Left ventricle myocardium superior (tissue), 1 donor: ENCODE results near the gene MYO16. TPM values are rescaled to one million over a fixed set of nuclear protein-coding genes. Genes with fewer than 3 reads are reported as not detected.

Source experiments
- ATAC-seq: fragments of 200-7000 bp; cut with Tn5 transposase; one replicate; pipeline ENCODE4 v1.9.1; 2020; ENCODE audit warnings: mild to moderate bottlenecking, moderate library complexity
- DNase-seq: peaks from one replicate; pipeline ENCODE4 v3.0.0-alpha.2; 2020
- intact Hi-C: fragments of 100-400 bp; cut with micrococcal nuclease; formaldehyde crosslinking; loops from one replicate; pipeline ENCODE4 v1.11.0; 2022
- total RNA-seq: library from RNA; stranded (reverse); fragmentation: NEBNext Ultra II Directional; extraction: Animal tissue kit (Norgen Biotek cat#: 25700); gene quantifications from one replicate; pipeline ENCODE4 v1.2.1, GENCODE V29; 2021
- donor health status: DM: no; HTN: yes; CAD: no; lungs with severe emphysema.

MYO16 gene
- total RNA-seq, 1 donor from 2014 or later, result 0.74 TPM

- ATAC-seq (no peak), DNase-seq (no peak)
- intact Hi-C loops, result no loop called here
Observed at GRCh38 chr13:108919036-108919907, 289.9 kb downstream of the MYO16 start.

GRCh38 chr13:108920137-108920536 is 290.7 kb downstream of the MYO16 start:
- DNase-seq (no peak), ATAC-seq (no peak)
- intact Hi-C loops, result no loop called here

- DNase-seq, result no peak
- intact Hi-C loops, result no loop called here
- no peak for ATAC-seq
Observed at GRCh38 chr13:108921238-108921637, 291.8 kb downstream of the MYO16 start.

- no peak for ATAC-seq
- no peak for DNase-seq
- intact Hi-C loops, result no loop called here
Observed at GRCh38 chr13:108922108-108922507, 292.7 kb downstream of the MYO16 start.

DNA sequence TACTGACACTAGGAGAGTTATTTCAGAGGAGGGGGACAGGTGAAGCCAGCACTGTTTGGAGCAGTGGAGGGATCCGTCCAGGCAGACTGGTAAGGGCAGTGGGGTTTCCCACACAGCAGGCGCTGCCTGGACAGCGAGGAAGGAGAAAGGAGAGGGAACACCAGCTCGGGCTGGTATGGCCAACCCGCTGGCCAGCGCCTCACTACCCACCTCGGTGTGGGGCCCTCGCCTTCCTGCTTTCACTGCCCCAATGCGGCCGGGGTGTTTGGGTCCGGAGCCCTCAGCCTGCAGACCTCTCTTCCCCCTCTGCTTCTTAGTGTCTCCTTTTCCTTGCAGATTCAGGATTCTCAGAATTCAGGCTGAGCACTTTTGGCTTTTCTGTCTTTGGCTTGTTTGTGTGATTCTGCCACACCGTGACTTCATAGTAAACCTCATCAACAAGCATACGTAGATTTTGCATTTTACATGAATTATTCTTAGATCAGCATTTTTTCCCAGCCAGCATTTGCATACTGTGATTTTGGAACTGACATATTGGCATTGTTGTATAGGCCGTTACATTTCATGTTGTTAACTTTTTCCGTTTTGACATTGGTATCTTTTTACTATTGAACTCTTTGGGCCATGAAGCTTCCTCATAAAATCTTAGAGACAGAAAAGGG is 294.1 kb downstream of the MYO16 start:
- intact Hi-C loops, result no loop called here
- ATAC-seq (no peak), DNase-seq (no peak)

- intact Hi-C loops, result no loop called here
- DNase-seq (no peak), ATAC-seq (no peak)
Observed at GRCh38 chr13:108924134-108924533, 294.7 kb downstream of the MYO16 start.

DNA sequence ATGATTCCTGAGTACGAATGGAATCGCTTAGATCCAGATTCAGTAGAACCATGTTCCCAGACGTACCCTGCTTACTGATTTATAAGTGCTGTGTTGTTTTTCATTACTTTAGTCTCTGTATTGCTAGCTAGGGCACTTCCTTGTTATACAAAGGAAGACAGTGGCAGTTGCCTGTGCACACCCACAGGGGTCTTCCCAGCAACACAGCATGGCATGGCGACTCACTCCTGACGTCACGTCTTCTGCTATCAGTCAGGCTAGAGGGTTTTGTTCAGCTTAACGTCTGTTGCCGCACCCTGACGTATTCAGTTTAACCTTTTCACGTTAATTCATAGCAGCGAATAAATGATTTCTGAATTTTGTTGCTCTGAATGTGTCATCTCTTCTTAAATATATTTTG is 295.1 kb downstream of the MYO16 start:
- ATAC-seq, result no peak
- DNase-seq, result no peak
- intact Hi-C loops, result no loop called here

DNA sequence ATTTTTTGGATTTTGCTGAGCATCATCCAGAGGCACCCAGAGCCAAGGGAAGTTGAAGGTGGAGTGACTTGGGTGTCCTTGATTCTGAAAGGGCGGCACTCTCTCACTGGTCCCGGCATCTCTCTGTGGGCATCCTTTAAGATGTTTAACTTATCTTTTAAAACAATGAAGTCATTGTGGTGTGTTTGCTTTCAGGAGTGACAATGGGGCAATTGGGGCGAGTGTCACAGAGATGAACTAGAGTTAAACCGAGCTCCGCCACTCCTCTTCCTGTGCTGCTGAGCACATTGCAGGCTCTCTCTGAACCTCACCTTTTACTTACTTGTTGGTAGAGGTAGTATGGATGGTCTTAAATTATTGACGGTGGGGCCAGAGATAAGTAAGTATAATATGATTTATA is 295.7 kb downstream of the MYO16 start:
- ATAC-seq (no peak), DNase-seq (no peak)
- intact Hi-C loops, result no loop called here

DNA sequence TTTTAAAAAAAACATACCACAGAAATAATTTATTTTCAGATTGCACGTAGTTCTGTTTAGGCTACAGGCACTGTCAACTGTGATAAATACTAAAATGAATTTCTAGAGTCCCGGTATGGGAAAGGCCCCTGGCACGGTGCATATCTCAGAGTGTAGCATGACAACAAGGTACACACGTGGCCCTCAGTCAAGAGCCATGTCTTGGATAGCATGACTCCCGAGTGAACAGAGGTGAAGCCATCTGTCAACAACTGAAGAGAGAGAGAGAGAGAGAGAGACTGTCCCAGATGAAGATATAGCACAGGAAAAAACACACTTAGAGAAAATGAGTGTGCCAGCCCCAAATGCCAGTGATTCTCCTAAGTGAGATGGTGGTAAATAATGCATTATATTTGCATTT is 297.5 kb downstream of the MYO16 start:
- ATAC-seq (peak; percentile 94), DNase-seq (peak; percentile 42)
- intact Hi-C loops, result no loop called here

- intact Hi-C loops, result no loop called here
- DNase-seq (no peak), ATAC-seq (no peak)
Observed at GRCh38 chr13:108927615-108928014, 298.2 kb downstream of the MYO16 start.

DNA sequence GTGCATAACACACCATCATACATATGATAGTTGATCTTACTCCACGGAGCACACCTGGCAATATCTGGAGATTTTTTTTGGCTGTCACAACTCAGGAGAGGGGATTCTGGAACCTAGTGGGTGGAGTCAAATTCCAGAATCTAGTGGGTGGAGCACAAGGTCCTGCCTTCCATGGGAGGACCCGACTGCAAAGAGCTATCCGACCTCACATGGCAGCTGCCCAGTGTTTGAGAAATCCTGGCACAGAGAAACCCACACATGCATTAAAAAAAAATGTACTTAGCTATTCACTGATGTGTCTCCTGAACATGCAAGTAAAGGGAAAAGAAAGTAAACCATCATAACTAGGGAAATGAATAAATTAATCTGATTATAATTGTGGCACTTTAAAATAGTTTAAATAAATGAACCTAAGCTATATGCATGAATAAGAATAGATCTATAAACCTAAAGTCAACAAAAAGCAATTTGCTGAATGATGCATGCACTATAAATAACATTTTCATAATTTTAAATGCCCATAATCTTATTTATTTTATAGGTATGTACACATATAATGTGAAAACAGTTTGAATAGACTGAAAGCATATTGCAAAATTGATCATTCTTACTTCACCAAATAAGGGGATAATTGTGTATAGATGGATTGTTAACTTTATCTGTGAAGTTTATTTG is 300.3 kb downstream of the MYO16 start:
- no peak for ATAC-seq

DNA sequence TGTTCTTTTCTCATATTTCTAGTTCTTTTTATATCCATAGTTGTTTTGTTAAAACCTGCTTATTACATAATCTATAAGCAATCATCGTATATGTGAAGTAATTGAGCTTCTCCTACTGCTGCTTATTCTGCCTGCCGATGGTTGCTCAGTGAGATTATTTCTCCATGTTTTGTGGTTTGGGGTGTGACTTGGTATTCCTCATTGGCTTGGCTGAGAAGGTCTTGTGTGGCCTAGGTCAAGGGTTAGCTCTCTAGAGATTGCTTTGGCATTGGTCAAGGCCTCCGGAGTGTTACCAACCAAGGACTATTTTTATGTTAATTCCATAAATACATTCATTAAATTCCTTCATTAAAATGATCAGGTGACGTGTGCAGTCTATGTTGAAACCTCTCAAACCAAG is 302.8 kb downstream of the MYO16 start:
- intact Hi-C loops, result no loop called here
- DNase-seq (no peak), ATAC-seq (no peak)

More for the DNA sequence above, 300.3 kb downstream of the MYO16 start:
- no peak for DNase-seq
- intact Hi-C loops, result no loop called here

DNA sequence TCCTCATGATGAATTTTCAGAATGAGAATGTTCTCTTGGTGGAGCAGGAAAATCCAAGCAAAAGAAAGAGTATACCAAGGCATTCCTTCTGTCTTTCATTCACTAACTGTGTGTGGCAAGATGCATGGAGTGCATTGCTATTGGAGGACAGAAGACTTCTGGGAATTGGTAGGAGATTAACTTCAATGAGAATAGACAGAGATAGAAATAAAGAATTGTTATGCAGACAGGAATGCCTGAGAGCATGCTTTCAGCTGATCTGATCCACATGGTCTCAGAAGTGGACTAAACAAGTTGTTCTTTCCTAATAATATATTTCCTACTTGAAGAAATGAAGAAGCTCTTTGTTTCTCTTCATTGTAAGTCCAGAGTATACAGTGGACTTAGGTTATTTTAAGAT is 303.6 kb downstream of the MYO16 start:
- no peak for DNase-seq
- intact Hi-C loops, result no loop called here
- ATAC-seq, result no peak

- DNase-seq, result no peak
- intact Hi-C loops, result no loop called here
Observed at GRCh38 chr13:108938155-108938554, 308.7 kb downstream of the MYO16 start.

GRCh38 chr13:108940121-108940520 is 310.7 kb downstream of the MYO16 start:
- no peak for ATAC-seq
- intact Hi-C loops, result no loop called here
- no peak for DNase-seq

More at GRCh38 chr13:108938155-108938554, 308.7 kb downstream of the MYO16 start:
- ATAC-seq, result no peak

DNA sequence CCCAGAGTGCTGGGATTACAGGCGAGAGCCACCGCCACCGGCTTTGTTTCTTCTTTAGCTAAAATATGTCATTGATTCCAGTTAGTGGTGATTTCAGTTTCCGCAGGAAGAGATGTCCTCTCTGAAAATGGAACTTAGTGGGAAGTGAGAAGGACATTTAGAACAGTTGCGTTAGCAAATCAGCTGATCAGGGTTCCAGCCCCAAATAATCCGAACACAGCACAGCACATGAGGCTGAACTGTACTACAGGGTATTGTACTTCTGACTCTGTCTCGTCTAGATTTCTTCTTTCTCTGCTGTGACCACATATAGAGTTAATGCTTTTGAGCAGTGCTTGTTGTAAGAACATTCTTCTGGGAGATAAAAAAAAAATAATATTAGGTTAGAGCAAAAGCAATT is 314.4 kb downstream of the MYO16 start:
- ATAC-seq (no peak), DNase-seq (no peak)
- intact Hi-C loops, result no loop called here

- DNase-seq (no peak), ATAC-seq (no peak)
- intact Hi-C loops, result no loop called here
Observed at GRCh38 chr13:108944760-108945159, 315.3 kb downstream of the MYO16 start.

DNA sequence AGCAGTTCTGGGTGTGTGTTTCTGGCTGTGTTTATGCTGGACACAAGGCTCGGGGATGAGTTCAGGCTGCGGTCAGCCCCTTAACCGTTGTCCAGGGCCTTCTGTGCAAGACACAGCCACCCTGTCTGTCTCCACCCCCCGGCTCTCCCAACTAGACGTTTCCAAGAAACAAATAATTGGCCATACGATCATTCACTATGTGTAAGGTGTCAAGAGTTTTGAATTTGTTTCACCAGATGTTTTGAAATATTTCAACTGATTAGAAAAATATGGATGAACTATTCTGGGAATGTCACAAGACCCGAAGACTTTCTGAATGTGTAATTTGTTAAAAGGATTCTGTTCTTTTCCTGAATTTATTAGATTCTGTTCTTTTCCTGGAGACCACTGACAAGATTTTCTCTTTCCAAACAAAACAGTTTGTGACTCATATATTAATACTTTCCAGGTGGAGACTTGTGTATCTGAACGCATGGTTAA is 318.2 kb downstream of the MYO16 start:
- DNase-seq, result peak; percentile 34
- intact Hi-C loops, result no loop called here

DNA sequence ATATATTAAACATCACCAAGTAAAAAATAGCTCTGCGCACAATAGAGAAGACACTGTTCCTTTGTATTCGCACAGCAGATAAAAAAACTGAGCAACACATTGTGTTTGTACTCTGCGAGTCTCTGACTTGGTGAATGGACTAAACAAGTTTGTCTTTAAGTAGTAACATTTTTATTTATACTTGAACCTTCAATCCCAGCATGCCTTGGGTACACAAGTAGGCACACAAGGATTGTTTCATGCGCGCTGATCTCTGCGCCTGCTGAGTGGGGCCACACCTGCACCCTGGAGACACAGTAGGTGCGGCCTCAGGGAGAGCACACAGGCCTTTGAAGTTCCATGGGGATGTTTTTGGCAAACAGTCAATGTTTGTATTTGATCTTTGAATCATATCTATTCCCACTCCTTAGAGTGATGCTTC is 318.9 kb downstream of the MYO16 start:
- intact Hi-C loops, result no loop called here

More for the DNA sequence above, 318.2 kb downstream of the MYO16 start:
- ATAC-seq, result peak; percentile 68

More for the DNA sequence above, 318.9 kb downstream of the MYO16 start:
- ATAC-seq, result no peak
- no peak for DNase-seq
